ENCODE measurements around the gene RELN.

The RELN gene

GRCh38 chr7:103574576-103574975 is 414.9 kb downstream of the RELN start:
- no peak overlapping the region for H3K9ac ChIP-seq (ENCODE audit: low read depth, low read length, poor library complexity, severe bottlenecking)
- no peaks in the 10 kb centered on the region for H3K79me2 ChIP-seq (ENCODE audit: insufficient read depth, low read length)
- no peaks in the 10 kb centered on the region for H3K27me3 ChIP-seq (ENCODE audit: insufficient read depth, low read length, poor library complexity, severe bottlenecking)
- H3K4me1 ChIP-seq (ENCODE audit: insufficient read depth, low read length, poor library complexity, severe bottlenecking): no peaks in the 10 kb centered on the region
- no peaks in the 10 kb centered on the region for H4K20me1 ChIP-seq (ENCODE audit: insufficient read depth, low read length, poor library complexity, severe bottlenecking)
- no peak for TF ChIP-seq CTCF (conservative IDR thresholded peaks at IDR 0.05; ENCODE audit: low read length)
- TF ChIP-seq EZH2phosphoT487 (IDR thresholded peaks at IDR 0.05; ENCODE audit: borderline replicate concordance): no peak
- H3K4me2 ChIP-seq (ENCODE audit: low read depth, low read length, poor library complexity, severe bottlenecking): no peak overlapping the region
- no peaks in the 10 kb centered on the region for H3K36me3 ChIP-seq (ENCODE audit: insufficient read depth, low read length)
- H3F3A ChIP-seq (ENCODE audit: low read depth): no peaks in the 10 kb centered on the region
- no peaks in the 10 kb centered on the region for H3K9me2 ChIP-seq (replicated peaks; ENCODE audit: low read depth, low read length)
- no peak overlapping the region for H3K4me3 ChIP-seq (ENCODE audit: low read length, poor library complexity, severe bottlenecking)
- no peaks in the 10 kb centered on the region for H3K9me3 ChIP-seq (ENCODE audit: insufficient read depth, low read depth, low read length)
- no peak overlapping the region for H2AFZ ChIP-seq (ENCODE audit: low read length)

- Histone ChIP-seq H3K9me3 (ENCODE audit: insufficient read depth, low read depth, low read length) (no peaks in the 10 kb centered on the region), H3K4me3 (ENCODE audit: low read length, poor library complexity, severe bottlenecking) (no peak overlapping the region), H3K4me2 (ENCODE audit: low read depth, low read length, poor library complexity, severe bottlenecking) (no peak overlapping the region), H3K9ac (ENCODE audit: low read depth, low read length, poor library complexity, severe bottlenecking) (no peak overlapping the region), H2AFZ (ENCODE audit: low read length) (no peak overlapping the region), H3K79me2 (ENCODE audit: insufficient read depth, low read length) (no peaks in the 10 kb centered on the region), H4K20me1 (ENCODE audit: insufficient read depth, low read length, poor library complexity, severe bottlenecking) (no peaks in the 10 kb centered on the region), H3K4me1 (ENCODE audit: insufficient read depth, low read length, poor library complexity, severe bottlenecking) (no peaks in the 10 kb centered on the region), H3K27me3 (ENCODE audit: insufficient read depth, low read length, poor library complexity, severe bottlenecking) (no peaks in the 10 kb centered on the region), H3F3A (ENCODE audit: low read depth) (no peaks in the 10 kb centered on the region), H3K9me2 (replicated peaks; ENCODE audit: low read depth, low read length) (no peaks in the 10 kb centered on the region), H3K36me3 (ENCODE audit: insufficient read depth, low read length) (no peaks in the 10 kb centered on the region)
- peak; percentile 84 for TF ChIP-seq CTCF (conservative IDR thresholded peaks at IDR 0.05; ENCODE audit: low read length)
- no peak for TF ChIP-seq EZH2phosphoT487 (IDR thresholded peaks at IDR 0.05; ENCODE audit: borderline replicate concordance)
Measured at GRCh38 chr7:103573479-103574058, 415.9 kb downstream of the RELN start.

DNA sequence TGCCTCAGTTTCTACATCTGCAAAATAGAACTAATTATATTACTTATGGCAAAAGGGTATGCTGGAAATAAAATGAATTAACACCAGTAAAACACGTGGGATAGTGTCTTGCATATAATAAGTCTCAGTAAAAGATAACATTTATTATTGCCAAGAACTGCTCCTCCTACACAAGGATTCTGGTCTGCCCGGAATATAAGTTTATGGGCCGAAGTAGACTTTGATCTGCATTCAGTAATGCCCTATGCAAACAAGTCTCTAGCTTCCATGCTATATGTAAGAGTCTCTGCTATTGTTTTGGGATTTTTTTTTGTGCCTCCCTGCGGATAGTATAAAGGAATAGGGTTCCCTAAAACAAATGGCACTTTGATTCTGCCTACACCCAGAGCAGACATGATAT is 417.9 kb downstream of the RELN start:
- H3K9ac ChIP-seq (ENCODE audit: low read depth, low read length, poor library complexity, severe bottlenecking): no peak overlapping the region
- no peak overlapping the region for H3K4me3 ChIP-seq (ENCODE audit: low read length, poor library complexity, severe bottlenecking)
- H3K27me3 ChIP-seq (ENCODE audit: insufficient read depth, low read length, poor library complexity, severe bottlenecking): no peaks in the 10 kb centered on the region
- no peak overlapping the region for H2AFZ ChIP-seq (ENCODE audit: low read length)
- no peaks in the 10 kb centered on the region for H3K4me1 ChIP-seq (ENCODE audit: insufficient read depth, low read length, poor library complexity, severe bottlenecking)
- H3K9me2 ChIP-seq (replicated peaks; ENCODE audit: low read depth, low read length): no peaks in the 10 kb centered on the region
- no peaks in the 10 kb centered on the region for H3F3A ChIP-seq (ENCODE audit: low read depth)
- H3K9me3 ChIP-seq (ENCODE audit: insufficient read depth, low read depth, low read length): no peaks in the 10 kb centered on the region
- H4K20me1 ChIP-seq (ENCODE audit: insufficient read depth, low read length, poor library complexity, severe bottlenecking): no peaks in the 10 kb centered on the region
- no peaks in the 10 kb centered on the region for H3K36me3 ChIP-seq (ENCODE audit: insufficient read depth, low read length)
- TF ChIP-seq CTCF (conservative IDR thresholded peaks at IDR 0.05; ENCODE audit: low read length) (no peak), EZH2phosphoT487 (IDR thresholded peaks at IDR 0.05; ENCODE audit: borderline replicate concordance) (no peak)
- H3K79me2 ChIP-seq (ENCODE audit: insufficient read depth, low read length): no peaks in the 10 kb centered on the region
- H3K4me2 ChIP-seq (ENCODE audit: low read depth, low read length, poor library complexity, severe bottlenecking): no peak overlapping the region
